ENCODE measurements around the gene CALML4.

DNA sequence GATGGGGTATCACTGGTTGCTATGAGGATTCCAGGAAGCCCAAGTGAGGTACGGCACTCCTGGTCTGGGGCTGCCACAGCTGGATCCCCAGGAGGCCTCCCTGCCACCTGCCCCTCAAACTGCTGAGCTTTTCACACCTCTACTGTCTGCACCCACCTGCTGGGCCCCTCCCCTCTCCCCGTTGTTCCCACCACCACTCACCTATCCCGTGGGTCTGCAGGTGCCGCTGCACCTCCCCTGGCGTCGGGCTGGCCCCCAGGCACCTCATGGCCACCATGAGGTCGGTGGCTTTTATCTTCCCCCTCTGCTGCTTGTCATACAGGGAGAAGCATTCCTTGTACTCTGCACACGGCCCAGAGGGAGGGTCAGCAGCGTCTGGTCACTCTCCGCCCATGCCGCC, 5.8 kb downstream of the CALML4 start:
- TF ChIP-seq POLR2AphosphoS5 (IDR thresholded peaks at IDR 0.05; ENCODE audit: low read depth, low read length) (peak; percentile 46; the same call in 1 of the 2 replicates), POLR2A (IDR thresholded peaks at IDR 0.05; ENCODE audit: low read depth, low read length) (peak; percentile 43; the same call in 1 of the 2 replicates)

Measured in GM12892 (cell line).